Adipose tissue (tissue), 3 donors: ENCODE data around the gene UNC45B. TPM values are rescaled to one million over a fixed set of nuclear protein-coding genes. Genes with fewer than 3 reads are reported as not detected.

Experiments used
- H3K27ac ChIP-seq: one replicate; pipeline ENCODE4 v1.5.1; 2013; ENCODE audit warnings: low read depth, low read length
- WGBS, 3 donors: extraction: QIAGEN DNeasy Blood & Tissue Kit; methylation state at CpG; one replicate each; pipeline ENCODE4 v1.1.7; 2013; 5-methylcytosine and 5-hydroxymethylcytosine counted together
- polyA plus RNA-seq, 3 donors: library from polyadenylated mRNA; stranded (reverse); fragments of 200-250 nt; gene quantifications; one replicate each; pipeline ENCODE4 v1.2.3, GENCODE V29; 2013
- donor health status: healthy with polysubstance abuse.
- donor health status: Bipolar disorder and iron deficiency.
- donor health status: healthy.

The UNC45B gene
- polyA plus RNA-seq, 3 donors, result under 0.01 to 0.03 (median 0.02) TPM

- 68 to 75% (median 74%) methylated on average over 5 of the region's 5 CpGs for WGBS, 3 donors
- H3K27ac ChIP-seq, result no peak overlapping the region
These were observed 89.2 kb downstream of the UNC45B start for GRCh38 chr17:35236821-35237220.

DNA sequence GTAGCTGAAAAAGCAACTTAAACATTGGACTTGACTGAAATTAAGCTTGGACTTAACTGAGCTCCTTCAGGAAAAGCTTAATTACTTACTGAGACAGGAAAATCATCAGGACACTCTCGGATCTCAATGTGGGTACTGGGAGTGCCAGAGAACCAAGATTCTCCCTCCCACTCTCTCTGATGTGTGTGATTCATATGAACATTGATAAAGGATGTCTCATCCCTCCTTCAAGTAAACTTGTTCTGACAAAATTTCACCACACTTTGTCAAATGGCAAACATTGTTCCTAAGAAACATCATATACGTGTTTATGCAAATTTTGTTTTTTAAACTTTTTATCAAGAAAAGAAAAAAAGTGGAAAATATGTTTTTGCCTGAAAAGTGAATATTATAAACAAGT is 91.2 kb downstream of the UNC45B start:
- no peak overlapping the region for H3K27ac ChIP-seq
- 56 to 80% (median 68%) methylated on average over 2 of the region's 2 CpGs for WGBS, 3 donors

Other genes with a start within 250 kb of the UNC45B start
- 1 to 10 TPM; 1.4 to 2.8 (median 1.5) TPM for gene CCT6B, start 186.4 kb upstream of the UNC45B start, polyA plus RNA-seq
- 10 to 100 TPM in 1 of 3 donors, 1 to 10 TPM in 2; 5.0 to 10.6 (median 7.7) TPM for gene ZNF830, start 186.3 kb upstream of the UNC45B start, polyA plus RNA-seq
- 10 to 100 TPM in 1 of 3 donors, 1 to 10 TPM in 2; 7.3 to 11.5 (median 8.0) TPM for gene LIG3, start 167.3 kb upstream of the UNC45B start, polyA plus RNA-seq
- 1 to 10 TPM; 5.5 to 9.9 (median 7.6) TPM for gene RFFL, start 84.1 kb upstream of the UNC45B start, polyA plus RNA-seq
- gene RAD51D, start 28.0 kb upstream of the UNC45B start, polyA plus RNA-seq, result 1 to 10 TPM; 4.1 to 7.0 (median 4.6) TPM
- gene FNDC8, start 26.2 kb upstream of the UNC45B start, polyA plus RNA-seq, result under 1 TPM in 2 of 3 donors, not detected in 1; 0.03 to 0.09 TPM
- gene NLE1, start 5.5 kb upstream of the UNC45B start, polyA plus RNA-seq, result 10 to 100 TPM in 2 of 3 donors, 1 to 10 TPM in 1; 7.5 to 24.5 (median 15.3) TPM
- not detected for gene SLC35G3, start 46.6 kb downstream of the UNC45B start, polyA plus RNA-seq
- 10 to 100 TPM in 2 of 3 donors, 1 to 10 TPM in 1; 3.6 to 14.9 (median 11.9) TPM for gene SLFN5, start 95.3 kb downstream of the UNC45B start, polyA plus RNA-seq
- gene SLFN11, start 225.8 kb downstream of the UNC45B start, polyA plus RNA-seq, result 10 to 100 TPM in 2 of 3 donors, 1 to 10 TPM in 1; 1.2 to 32.2 (median 19.2) TPM